NCI-H2196 (cell line): ENCODE data around the gene ITIH3.
A peak's percentile ranks its signal among the peaks of the same experiment; 100 is the strongest.

ENCODE experiments used
- DNase-seq: peaks from one replicate; lab custom pipeline; 2025; ENCODE audit not compliant: unreplicated experiment; lab: John Stamatoyannopoulos, UW

The ITIH3 gene

DNA sequence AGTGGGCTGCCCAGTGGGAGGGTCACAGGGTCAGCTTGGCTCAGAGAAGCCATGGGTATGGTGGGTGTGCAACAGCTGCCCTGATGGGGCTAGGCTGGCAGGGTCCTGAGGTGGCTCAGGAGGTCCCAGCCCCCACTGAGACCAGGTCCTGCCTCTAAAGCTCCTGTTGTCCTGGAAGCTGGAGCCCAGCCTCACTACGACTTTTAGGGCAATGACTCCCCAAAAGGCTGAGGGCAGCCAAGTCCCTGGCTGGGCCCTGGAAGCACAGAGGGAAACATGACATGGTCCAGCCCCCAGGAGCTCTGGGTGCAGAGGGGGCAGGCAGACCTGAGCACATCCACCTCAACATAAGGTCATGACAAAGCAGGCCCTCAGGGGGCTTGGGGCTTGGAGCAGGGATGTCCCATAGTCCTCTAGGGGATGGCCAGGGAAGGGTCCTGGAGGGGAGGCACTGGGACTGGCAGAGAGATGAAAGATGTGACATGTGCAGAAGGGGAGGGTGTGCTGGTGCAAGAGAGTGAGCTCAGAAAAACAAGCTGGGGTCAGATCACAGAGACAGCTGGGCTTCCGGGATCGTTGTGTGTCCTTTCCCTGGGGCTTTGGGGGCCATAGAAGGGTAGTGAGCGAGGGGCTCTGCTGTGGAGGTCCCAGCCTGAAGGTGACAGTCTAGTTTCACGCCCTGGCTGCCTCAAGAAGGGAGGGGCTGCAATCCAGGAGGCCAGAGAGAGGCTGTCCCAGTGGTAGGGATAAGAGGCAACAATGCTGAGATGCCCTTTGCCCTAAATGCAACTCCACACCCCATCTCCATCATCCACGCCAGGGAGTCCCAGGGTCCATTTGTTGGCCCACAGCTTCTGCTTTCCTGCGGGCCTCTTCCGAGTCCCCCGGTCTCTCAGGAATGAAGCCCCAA, 639 bp upstream of the ITIH3 start:
- DNase-seq = no peak

DNA sequence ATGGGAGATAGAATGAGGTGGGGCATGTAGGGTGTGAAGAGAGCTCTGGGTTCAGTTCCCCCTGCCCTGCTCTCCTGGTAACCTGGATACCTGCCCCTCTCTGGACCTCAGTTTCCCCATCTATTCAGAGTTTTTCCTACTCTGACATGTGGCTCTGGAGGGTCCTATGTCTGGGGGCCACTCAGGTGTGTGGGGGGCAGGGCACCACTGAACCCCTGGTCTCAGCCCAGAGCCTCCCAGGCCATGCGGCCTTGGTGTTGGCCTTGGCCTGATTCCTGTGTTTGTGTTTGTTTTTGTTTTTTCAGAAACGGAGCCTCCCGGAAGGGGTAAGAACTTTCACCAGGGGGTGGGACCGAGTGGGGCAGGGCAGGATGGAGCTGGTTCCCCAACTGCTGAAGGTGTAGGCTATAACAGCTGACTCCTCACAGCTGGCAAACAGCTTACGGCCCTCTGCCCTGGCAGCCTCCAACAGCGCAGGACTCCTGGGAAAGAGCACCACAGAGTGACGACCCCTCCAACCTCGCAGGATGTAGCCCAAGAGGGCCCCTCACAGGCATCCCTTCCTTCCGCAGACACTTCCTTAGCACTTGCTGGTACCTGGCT, 803 bp downstream of the ITIH3 start:
- no peak for DNase-seq

DNA sequence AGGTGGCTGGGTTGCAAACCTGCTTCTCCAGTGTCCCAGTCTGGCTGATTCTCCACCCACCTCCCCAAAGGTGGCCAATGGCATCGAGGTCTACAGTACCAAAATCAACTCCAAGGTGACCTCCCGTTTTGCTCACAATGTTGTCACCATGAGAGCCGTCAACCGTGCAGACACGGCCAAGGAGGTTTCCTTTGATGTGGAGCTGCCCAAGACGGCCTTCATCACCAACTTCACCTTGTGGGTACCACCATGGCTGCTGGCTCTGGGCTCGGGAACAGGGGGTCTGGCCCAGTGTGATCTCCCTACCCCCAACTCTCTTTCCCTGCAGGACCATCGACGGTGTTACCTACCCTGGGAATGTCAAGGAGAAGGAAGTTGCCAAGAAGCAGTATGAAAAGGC, 1.8 kb downstream of the ITIH3 start:
- DNase-seq = no peak

DNA sequence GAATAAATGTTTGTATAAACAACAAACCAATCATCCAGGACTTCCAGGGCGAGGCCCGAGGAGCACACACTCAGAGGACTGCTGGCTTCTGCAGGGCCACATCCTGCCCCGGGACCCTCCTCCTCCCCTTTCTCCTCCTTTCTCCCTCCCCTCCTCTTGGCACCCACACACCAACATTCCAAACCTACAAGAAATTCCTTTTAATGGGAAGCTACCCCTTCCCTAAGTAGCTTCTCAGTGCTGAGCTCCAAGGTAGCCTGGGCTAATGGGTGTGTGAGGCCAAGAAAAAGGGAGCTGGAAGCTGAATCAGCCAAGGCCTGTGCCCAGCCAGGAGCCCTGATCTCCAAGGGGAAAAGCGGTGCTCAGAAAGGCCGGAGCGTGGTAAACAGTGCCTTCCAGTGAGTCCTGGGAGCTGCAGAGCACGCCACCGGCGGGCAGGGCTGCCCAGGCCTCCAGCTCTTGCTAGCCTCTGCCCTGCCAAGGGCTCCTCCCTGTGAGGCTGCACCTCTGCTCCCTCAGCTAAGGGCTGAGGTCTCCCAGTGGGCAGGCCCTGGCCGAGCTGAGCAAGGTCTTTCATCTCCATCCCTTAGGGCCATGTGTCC, 3.9 kb downstream of the ITIH3 start:
- DNase-seq = no peak

DNA sequence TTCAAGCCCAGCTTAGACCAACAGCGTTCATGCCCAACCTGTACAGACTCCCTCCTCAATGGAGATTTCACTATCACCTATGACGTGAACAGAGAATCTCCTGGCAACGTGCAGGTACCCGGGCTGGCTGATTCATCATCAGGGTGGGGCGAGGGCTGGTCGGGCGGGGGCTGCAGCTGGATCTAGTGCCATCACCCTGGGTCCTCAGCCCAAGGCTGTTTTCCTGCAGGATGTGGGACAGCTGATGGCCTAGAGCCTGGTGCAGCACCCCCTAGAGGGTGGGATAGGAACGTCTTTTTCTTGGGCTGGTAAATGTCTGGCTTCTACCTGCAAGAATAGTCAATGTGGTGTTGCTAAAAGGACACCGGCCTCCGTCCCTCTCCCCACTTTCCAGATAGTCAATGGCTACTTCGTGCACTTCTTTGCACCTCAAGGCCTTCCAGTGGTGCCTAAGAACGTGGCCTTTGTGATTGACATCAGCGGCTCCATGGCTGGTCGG, 4.4 kb downstream of the ITIH3 start:
- DNase-seq = no peak

DNA sequence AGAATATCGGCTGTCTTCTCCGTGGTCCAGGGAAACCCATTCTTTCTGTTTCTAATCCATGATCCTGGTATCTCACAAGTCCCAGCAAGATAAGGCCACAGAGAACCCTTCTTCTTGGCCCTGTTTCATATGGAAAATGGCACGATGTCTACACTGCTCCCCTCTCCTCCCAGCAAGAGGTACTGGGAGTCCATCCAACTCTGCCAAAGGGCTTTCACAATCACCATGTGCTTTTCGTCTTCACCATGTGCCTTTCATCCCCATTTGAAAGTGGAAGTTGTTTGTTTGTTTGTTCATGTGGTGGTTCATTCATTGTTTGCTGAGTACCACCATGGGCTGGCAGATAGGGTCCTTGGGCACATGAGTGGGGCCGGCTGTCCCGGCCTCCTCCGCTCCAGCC, 5.5 kb downstream of the ITIH3 start:
- no peak for DNase-seq

DNA sequence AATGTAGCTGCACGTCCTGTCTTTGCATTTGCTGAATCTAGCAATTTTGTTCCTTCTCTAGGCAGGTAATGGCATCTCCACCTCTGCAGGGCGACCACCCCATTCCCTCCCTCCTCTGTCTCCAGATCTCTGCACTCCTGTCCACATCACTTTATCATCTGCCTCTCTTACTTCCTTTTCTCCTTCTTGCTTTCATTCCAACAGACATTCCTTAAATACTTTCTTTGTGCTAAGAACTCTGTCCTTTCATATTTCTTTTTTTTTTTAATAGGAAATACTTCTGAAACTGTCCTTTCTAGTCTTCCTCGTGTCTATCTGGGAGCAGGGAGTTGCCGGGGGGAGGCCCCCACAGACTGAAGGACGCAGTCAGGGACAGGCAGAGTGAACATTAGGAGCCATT, 7.2 kb downstream of the ITIH3 start:
- no peak for DNase-seq

DNA sequence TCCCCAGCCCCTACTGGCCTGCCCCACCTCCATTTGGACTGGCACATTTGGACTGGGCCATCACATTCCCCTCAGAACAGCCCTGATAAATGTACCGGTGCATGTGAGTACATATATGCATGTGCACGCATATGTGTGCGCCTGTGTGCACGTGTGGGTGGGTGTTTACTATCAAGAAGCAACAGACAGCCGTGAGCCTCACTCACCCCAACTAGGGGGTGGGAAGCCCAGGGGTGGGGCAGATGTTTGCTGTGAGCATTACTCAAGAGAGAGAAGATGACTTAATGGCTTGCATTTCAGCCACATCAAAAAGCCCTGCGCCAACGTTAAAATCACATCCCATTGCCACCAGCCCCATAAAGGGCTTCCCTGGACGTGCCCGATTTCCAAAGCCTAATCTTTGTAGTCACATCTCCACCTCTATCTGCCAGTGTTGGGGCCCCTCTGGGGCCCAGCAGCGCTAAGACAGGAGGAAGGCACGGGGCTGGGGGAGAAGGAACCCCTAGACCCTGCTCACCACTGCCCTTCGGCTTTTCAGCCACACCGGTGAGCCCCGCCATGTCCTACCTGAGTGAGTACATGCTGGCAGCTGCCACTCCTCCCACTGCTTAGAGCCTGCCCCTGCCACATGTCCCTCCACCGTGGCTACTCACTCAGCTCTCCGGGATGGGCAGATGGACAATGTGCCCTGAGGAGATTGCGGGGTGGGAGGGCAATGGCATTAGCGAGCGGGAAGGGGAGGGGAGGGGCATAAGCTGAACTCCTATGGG, 10.9 kb downstream of the ITIH3 start:
- DNase-seq = no peak

DNA sequence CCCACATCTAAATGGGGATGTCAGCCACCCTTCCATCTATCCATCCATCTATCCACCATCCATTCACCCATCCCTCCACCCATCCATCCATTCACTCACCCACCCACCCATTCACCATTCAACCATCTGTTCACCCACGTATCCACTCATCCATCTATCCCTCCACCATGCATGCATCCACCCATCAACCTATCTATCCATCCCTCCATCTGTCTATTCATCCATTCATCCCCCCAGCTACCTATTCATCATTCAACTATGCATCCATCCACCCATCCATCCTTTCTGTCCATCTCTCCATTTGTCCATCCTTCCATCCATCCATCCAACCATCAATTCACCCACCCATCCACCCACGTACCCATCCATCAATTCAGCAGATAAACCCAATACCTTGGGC, 14.6 kb downstream of the ITIH3 start:
- DNase-seq = no peak

DNA sequence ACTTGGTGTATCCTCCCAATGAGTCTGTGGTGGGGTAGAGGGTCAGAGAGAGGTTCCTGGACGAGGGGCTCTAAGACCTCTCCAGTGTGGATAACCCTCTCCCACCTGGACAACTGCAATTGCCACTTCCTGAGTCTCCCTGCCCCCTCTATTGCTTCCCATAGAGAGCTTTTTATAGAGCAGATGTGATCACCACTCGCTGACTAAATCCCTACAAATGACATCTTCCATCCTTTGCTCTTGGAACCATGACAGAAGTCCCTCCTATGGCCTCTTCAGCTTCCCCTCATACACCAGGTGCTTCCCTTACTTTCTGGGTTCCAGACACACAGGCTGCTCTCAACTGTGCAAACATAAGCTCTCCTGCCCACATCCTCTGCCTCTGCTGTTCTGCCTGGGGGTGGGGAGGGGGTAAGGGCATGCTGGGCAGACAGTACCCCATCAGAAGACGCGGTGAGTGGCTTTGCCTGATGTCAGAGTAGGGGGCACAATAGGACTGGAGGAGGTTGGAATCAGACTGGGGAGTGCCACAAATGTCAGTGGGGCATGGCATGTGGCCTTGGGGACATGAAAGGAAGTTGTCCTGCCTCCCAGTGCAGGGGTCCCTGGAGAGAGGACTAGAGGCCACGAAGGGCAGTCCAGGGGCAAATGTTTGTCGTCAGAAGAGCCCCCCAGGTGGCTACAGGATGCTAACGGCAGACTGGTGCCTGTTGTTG, 15.2 kb downstream of the ITIH3 start:
- DNase-seq = peak; percentile 2

DNA sequence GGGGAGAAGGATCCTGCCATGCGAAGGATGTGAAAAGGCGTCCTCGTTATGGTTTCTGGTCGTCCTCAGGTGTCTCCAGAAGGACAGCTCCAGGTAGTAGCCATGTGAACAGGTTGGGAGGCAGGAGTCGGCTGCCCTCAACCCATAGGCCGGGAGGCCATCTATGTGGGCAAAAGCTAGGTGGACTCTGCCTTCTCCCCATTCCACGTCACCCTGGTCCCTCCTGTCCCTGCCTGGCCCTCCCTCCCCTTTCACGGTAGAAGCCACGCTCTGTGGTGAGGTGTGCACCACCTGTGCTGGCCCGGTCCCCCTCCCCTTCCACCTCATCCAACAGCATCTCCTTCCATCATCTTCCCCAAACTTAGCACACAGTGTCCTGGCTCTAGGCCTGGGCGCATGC, 16.3 kb downstream of the ITIH3 start:
- DNase-seq = no peak

DNA sequence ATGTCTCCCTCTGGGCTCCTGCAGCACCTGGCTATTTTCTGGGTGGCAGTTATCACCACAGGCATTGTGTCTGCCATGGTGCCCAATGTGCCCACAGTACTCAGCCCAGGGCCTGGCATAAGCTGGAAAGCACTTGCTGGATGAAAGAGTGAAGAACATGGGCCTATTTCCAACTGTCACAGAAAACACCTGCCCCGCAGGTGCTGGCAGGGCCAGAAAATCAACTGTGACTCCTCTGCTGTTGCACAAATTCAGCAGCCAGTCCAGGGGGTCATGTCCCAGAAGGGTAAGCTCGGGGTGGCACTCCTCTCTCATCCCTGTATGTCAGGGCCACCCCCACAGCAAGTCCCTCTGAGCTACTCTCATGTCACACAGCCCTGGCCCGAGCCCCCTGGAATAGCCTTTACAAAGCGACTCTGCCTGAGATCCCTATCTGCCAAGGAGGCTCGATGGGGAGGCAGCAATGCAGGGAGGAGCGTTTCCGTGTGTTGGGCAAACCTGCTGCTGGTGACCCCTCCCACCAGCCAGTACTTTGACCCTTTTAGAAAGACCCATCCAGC, 16.9 kb downstream of the ITIH3 start:
- peak; percentile 3 for DNase-seq

DNA sequence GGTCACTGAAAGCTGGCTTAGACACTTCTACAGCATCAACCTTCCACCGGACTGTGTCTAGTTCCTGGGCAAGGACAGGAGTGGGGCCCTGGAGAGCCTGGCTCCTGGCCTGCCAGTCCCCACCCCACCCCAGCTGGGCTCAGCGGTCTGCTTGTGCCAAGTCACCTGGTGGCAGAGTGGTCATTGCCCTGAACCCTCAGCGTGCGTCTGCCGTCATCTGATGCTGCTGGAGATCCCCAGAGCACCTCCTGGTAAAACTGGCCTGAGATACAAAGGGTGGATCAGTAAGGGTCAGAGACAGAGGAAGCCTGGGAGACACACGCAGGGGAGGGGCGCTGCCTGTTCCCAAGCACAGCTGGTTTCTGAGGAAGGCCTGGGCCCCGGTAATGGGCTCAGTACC, 19.2 kb downstream of the ITIH3 start:
- no peak for DNase-seq

DNA sequence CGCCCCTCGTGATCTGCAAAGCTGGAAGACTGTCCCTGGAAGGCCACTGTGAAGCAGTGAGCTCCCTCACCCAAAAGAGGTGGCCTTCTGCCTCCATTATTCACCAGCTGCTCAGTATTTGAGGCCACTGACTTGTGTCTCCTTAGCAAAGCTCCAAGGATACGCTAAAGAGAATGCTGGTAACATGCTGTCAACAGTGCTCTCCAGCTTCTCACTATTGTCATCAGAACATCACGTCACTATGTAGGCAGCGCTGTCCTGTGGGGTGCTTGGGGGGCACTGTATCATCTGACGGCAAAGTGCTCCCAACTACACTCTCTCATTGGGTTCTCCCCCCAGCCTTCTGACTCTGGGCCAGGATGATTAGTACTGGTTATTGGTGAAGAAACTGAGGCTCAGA, 21.6 kb downstream of the ITIH3 start:
- no peak for DNase-seq

DNA sequence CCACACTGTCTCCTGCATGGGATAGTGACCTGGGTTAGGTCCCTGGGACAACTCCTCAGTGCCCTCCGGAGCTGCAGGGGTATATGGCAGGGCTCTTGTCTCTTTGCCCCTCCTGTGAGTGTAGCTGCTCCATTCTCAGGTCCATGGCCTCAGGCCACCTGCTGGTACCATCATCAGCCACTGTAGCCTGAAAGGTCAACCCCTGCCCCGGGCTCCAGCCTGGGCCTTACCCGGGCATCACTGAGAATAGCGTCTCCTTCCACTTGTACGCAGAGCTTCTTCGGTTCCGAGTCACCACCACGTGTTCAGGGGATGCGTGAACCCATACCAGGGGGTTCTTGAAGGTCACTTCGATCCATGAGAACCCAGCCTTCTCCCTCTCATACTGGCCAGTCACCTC, 22.1 kb downstream of the ITIH3 start:
- DNase-seq = no peak

DNA sequence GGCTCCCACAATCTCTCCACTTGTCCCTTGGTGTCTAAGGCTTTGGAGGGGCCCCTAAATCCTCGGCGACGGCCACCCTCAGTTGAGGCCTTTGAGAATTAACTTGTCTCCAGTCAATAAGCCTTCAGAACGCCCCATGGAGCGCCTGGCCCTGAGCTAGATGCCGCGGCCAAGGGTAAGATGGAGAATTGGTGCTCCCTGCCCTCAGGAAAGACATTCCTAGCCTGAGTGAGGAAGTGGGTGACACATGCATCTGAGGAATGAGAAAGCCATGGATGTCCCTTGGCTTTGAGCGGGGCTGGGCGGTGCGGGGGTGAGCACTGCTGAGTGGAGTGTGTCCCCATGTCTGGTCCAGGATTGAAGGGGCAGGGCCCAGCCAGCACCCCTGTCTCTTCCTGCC, 22.6 kb downstream of the ITIH3 start:
- no peak for DNase-seq

DNA sequence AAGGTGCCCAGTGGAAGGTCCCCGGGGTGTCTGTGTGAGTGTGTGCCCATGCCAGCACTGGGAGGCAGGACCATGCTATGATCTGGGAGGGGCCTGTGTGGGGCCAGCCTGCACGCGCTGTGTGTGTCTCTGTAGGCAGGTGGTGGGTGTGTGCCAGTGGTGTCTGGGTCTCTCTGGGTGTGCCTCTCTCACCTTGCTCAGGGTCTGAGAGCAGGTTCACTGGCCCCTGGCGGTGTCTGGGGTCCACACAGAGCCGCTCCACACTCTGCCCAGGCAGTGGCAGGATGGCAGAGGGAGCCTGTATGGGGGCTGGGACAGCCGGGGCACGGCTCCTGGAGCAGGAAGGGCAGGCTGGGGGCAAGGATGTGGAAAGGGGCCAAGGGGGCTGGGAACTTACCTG, 23.3 kb downstream of the ITIH3 start:
- no peak for DNase-seq

DNA sequence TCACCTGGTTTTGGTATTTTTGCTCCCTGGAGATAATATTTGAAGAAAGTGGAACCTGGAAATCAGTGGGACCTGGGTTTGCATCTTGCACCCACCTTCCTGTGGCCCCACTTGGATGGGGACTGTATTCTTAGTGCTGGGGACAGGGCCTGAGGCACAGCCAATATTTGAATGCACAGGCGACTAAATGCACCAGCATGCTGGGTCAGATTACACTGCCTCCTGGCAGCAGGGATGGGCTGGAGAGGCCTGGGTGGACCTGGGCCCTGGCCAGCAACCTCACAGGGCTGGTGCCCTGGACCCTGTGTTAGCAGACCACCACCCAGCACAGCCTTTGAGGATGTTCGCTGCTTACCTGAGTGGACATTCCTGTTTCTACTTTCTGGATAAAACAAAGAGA, 25.3 kb downstream of the ITIH3 start:
- DNase-seq = no peak

DNA sequence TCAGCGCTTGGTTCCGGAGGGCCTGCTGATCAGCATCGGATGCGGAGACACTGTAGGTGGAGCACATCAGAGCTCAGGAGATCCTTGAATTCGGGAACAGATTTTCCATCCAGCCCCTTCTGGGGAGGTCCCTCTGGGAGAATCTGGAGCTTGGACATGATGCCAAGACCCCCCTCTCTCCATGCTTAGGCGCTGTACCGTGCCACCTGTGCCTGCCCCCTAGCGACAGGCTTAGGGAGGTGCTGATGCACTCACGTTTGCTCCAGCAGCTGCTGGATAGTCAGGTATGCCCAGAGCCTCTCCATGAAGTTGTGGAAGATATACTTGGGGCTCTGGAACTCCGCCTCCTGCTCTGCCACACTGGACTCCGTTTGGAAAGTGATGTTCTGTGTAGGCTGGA, 26.1 kb downstream of the ITIH3 start:
- no peak for DNase-seq

DNA sequence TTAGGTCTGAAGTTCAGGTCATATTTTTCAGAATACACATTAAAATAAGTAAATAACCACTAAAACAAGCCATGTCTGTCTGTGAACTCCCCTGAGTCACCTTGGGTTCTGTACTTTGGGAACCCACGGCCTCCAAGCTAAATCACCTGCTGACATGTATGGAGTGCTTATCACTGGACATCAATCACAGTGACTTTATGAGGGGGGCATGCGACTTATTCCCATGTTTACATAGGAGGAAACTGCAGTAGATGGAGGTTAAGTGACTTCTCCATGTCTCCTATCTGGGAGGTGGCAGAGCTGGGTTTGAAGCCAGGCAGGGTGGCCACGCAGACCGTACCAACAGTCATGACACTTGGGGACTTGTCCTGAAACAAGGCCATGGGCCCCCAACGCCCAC, 27.8 kb downstream of the ITIH3 start:
- DNase-seq = no peak
